ENCODE results near the gene OMA1.

Gene OMA1

GRCh38 chr1:58431901-58432620, 114.5 kb downstream of the OMA1 start:
- no peak for DNase-seq (ENCODE audit: low spot score)

Measured in cerebellar cortex (tissue), 1 donor.